ENCODE data around the gene CLN5.

CLN5 gene

GRCh38 chr13:77019756-77020155, 27.9 kb downstream of the CLN5 start:
- no peaks in the 10 kb centered on the region for H3K9me3 ChIP-seq
- intact Hi-C loops (cut with DNase I; ENCODE audit: low total_unique reads), result no loop called here
- TF ChIP-seq CTCF (IDR thresholded peaks at IDR 0.05), result no peak
- peak overlapping the region; percentile 83 to 97 for H3K27ac ChIP-seq
- H3K27me3 ChIP-seq, result no peaks in the 10 kb centered on the region
- H3K36me3 ChIP-seq, result peaks cover 28 to 38% (median 30%) of the 10 kb centered on the region in 3 donors
- no peak for DNase-seq
- peak overlapping the region; percentile 94 to 100 for H3K4me3 ChIP-seq
- H3K4me1 ChIP-seq, result peaks cover 0 to 99% (median 58%) of the 10 kb centered on the region in 4 donors

- intact Hi-C loops (cut with DNase I; ENCODE audit: low total_unique reads), result no loop called here
- no peaks in the 10 kb centered on the region for H3K9me3 ChIP-seq
- H3K36me3 ChIP-seq, result peaks cover 8 to 22% (median 10%) of the 10 kb centered on the region in 3 donors
- no peaks in the 10 kb centered on the region for H3K27me3 ChIP-seq
- DNase-seq, result no peak
- TF ChIP-seq CTCF (IDR thresholded peaks at IDR 0.05), result no peak
- peaks cover 0 to 77% (median 49%) of the 10 kb centered on the region in 4 donors for H3K4me1 ChIP-seq
- H3K4me3 ChIP-seq, result peak overlapping the region; percentile 94 to 100
- H3K27ac ChIP-seq, result peak overlapping the region; percentile 83 to 97
Observed at GRCh38 chr13:77022341-77022740, 30.5 kb downstream of the CLN5 start.

GRCh38 chr13:77026255-77026860, 34.5 kb downstream of the CLN5 start:
- Histone ChIP-seq H3K27me3 (no peaks in the 10 kb centered on the region), H3K4me1 (peaks cover 0 to 50% (median 33%) of the 10 kb centered on the region in 4 donors), H3K27ac (peak overlapping the region; percentile 97 to 100), H3K9me3 (no peaks in the 10 kb centered on the region), H3K4me3 (peak overlapping the region; percentile 94 to 100), H3K36me3 (peaks cover 0 to 2% (median 0%) of the 10 kb centered on the region in 3 donors)
- TF ChIP-seq CTCF (IDR thresholded peaks at IDR 0.05), result no peak
- intact Hi-C loops (cut with DNase I; ENCODE audit: low total_unique reads), result no loop called here
- peak; percentile 91 to 94 for DNase-seq

- H3K27me3 ChIP-seq, result no peaks in the 10 kb centered on the region
- no peaks in the 10 kb centered on the region for H3K36me3 ChIP-seq
- H3K27ac ChIP-seq, result peak within 1 kb of the TSS; percentile 97 to 100
- no peaks in the 10 kb centered on the region for H3K9me3 ChIP-seq
- H3K4me3 ChIP-seq, result peak within 1 kb of the TSS; percentile 94 to 100
- TF ChIP-seq CTCF (IDR thresholded peaks at IDR 0.05), result no peak
- peaks cover 0 to 43% (median 26%) of the 10 kb centered on the region in 4 donors for H3K4me1 ChIP-seq
- intact Hi-C loops (cut with DNase I; ENCODE audit: low total_unique reads), result no loop called here
- peak; percentile 83 to 92 for DNase-seq
Observed at GRCh38 chr13:77026861-77027621, 35.2 kb downstream of the CLN5 start, which contains the start of gene FBXL3. FBXL3 (minus strand) TSS chr13:77027159; CDS start chr13:77021860, 5,299 bp downstream.

GRCh38 chr13:77028202-77028601, 36.3 kb downstream of the CLN5 start:
- Histone ChIP-seq H3K36me3 (no peaks in the 10 kb centered on the region), H3K9me3 (no peaks in the 10 kb centered on the region), H3K27me3 (no peaks in the 10 kb centered on the region), H3K4me1 (peaks cover 0 to 31% (median 15%) of the 10 kb centered on the region in 4 donors), H3K4me3 (peak overlapping the region; percentile 94 to 100), H3K27ac (peak overlapping the region; percentile 97 to 100)
- intact Hi-C loops (cut with DNase I; ENCODE audit: low total_unique reads), result no loop called here
- peak in 1 of 2 donors; percentile 35 for DNase-seq
- TF ChIP-seq CTCF (IDR thresholded peaks at IDR 0.05), result no peak
